ENCODE data around the gene PLXDC1. TPM values are rescaled to one million over a fixed set of nuclear protein-coding genes. Genes with fewer than 3 reads are reported as not detected.

PLXDC1 gene
- total RNA-seq, 1 experiment from 2014 or later: 2.0 TPM

GRCh38 chr17:39174920-39175694 lies 23.7 kb upstream of the PLXDC1 start:
- no peak overlapping the region for H2BK20ac ChIP-seq (ENCODE audit: low read depth, low read length, poor library complexity, severe bottlenecking)
- H4K91ac ChIP-seq (ENCODE audit: insufficient read length, low read depth, low read length): no peak overlapping the region
- Mint-ChIP-seq H3K9me3 (no peaks in the 10 kb centered on the region), H3K27me3 (ENCODE audit: low read depth) (peaks cover 6% of the 10 kb centered on the region), H3K4me1 (peaks cover 31 to 52% of the 10 kb centered on the region in 2 experiments), H3K27ac (no peak overlapping the region; a peak in 2 of 7 replicates), H3K4me3 (peak overlapping the region; percentile 36 to 50; a peak in 4 of 5 replicates), H3K36me3 (ENCODE audit: insufficient read depth in 1 of 3, low read depth in 3 of 3) (peaks cover 7 to 36% (median 11%) of the 10 kb centered on the region in 3 experiments)
- H3K23me2 ChIP-seq (ENCODE audit: insufficient read length, low read depth, low read length, poor library complexity, severe bottlenecking): no peaks in the 10 kb centered on the region
- TF ChIP-seq CTCF (conservative IDR thresholded peaks at IDR 0.05): peak; percentile 96
- H3K18ac ChIP-seq (ENCODE audit: insufficient read length, low read depth, low read length): no peak overlapping the region
- H2BK120ac ChIP-seq (ENCODE audit: low read depth, low read length, poor library complexity, severe bottlenecking): no peak overlapping the region
- H3K27ac ChIP-seq (ENCODE audit: insufficient read length, low read depth, low read length): no peak overlapping the region
- H2AFZ ChIP-seq (ENCODE audit: low read length): no peak overlapping the region
- H3T11ph ChIP-seq (ENCODE audit: low read length): no peak overlapping the region
- no peak overlapping the region for H3K23ac ChIP-seq (ENCODE audit: insufficient read length, low read depth, low read length)
- no peak overlapping the region for H2AK5ac ChIP-seq (ENCODE audit: insufficient read length, low read length)
- no peak overlapping the region for H3K56ac ChIP-seq (ENCODE audit: insufficient read length, low read depth, low read length)
- no peak overlapping the region for H4K8ac ChIP-seq (replicated peaks; ENCODE audit: insufficient read length, low read depth, low read length)
- no peaks in the 10 kb centered on the region for H4K20me1 ChIP-seq (ENCODE audit: control insufficient read depth, insufficient read depth, insufficient read length)
- H3K79me1 ChIP-seq (ENCODE audit: insufficient read depth, low read depth, low read length, poor library complexity, severe bottlenecking): no peaks in the 10 kb centered on the region
- no peak overlapping the region for H3K9ac ChIP-seq (ENCODE audit: extremely low read depth, insufficient read length, low read length)
- H3K4me1 ChIP-seq (ENCODE audit: insufficient read depth, low read length): no peaks in the 10 kb centered on the region; the same call in 1 of the 2 replicates
- H3K27me3 ChIP-seq (ENCODE audit: insufficient read depth, low read length): no peaks in the 10 kb centered on the region
- DNase-seq: peak; percentile 94
- no CpG with 5 or more reads among the region's 35 CpGs for WGBS (ENCODE audit: extremely low coverage, insufficient read length, low lambda C conversion rate)
- H2BK5ac ChIP-seq (ENCODE audit: insufficient read length, low read length): no peak overlapping the region
- H3K9me3 ChIP-seq (ENCODE audit: control insufficient read depth, low read depth, low read length): no peaks in the 10 kb centered on the region
- H3K79me2 ChIP-seq (ENCODE audit: insufficient read depth, low read length): no peaks in the 10 kb centered on the region
- no peak overlapping the region for H3K14ac ChIP-seq (ENCODE audit: insufficient read depth, low read length)
- H4K5ac ChIP-seq (ENCODE audit: insufficient read length, low read depth, low read length): no peak overlapping the region
- no peak overlapping the region for H3K4me2 ChIP-seq (ENCODE audit: insufficient read depth, insufficient read length, low read length)
- no peak overlapping the region for H2BK12ac ChIP-seq (ENCODE audit: insufficient read length, low read depth, low read length)
- H2BK15ac ChIP-seq (ENCODE audit: low read depth, low read length): no peak overlapping the region
- no peak overlapping the region for H3K4ac ChIP-seq (ENCODE audit: low read depth, low read length)
